GM19467 (cell line): Measurements from ENCODE around the gene RGS7.
"Not testable (repeated sequence)": the region's sequence is repeated elsewhere in the genome, so short reads cannot be mapped to it uniquely, and the experiment has no call there.

ENCODE experiments used
- ATAC-seq: cut with Tn5 transposase; IDR thresholded peaks from one replicate; pipeline ENCODE4 v1.9.1; 2021; ENCODE audit warnings: mild to moderate bottlenecking, moderate library complexity; ENCODE audit not compliant: unreplicated experiment

Gene RGS7

GRCh38 chr1:241215683-241216082 lies 141.3 kb downstream of the RGS7 start:
- ATAC-seq, result no peak

DNA sequence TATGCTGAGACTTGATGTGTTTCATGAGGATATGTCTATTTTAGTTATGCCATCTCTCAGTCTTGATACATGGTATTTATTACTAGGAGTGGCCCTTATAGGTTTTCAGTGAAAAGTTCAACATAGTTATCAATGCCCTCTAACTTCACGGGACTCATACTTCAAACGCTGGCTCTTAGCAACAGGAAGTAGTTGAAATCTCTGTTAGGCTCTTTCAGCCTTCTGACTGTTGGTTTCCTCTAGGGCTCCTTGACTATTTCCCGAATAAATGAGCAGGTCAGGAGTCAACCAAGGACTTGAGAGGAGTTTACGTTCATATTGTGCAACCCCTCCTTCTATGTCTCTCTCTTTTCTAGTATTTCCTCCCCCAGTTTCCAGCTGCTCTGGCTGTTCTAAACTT lies 141.8 kb downstream of the RGS7 start:
- ATAC-seq, result no peak

- no peak for ATAC-seq
Observed at GRCh38 chr1:241213139-241213538, 143.9 kb downstream of the RGS7 start.

DNA sequence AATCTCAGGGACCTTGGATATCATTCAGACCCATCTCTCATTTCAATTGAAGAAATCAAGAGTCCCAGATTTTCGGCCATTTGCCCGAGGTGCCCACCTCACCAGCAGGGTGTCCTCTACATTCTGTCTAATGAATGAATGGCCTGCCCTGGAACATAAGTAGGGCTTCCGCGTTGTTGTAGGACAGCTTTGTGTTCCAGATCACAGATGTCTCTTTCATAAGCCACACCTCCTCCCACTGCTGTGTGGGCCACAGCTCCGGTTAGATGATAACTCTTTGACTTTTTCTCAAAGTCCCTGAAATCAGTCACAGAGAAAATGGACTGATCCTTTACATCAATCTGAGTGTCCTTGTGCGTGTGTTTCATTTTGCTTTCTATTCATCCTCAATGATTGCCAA lies 144.4 kb downstream of the RGS7 start:
- ATAC-seq, result no peak

- ATAC-seq, result no peak
Observed at GRCh38 chr1:241208910-241209379, 148.1 kb downstream of the RGS7 start.

GRCh38 chr1:241203817-241204216 lies 153.2 kb downstream of the RGS7 start:
- ATAC-seq, result no peak

DNA sequence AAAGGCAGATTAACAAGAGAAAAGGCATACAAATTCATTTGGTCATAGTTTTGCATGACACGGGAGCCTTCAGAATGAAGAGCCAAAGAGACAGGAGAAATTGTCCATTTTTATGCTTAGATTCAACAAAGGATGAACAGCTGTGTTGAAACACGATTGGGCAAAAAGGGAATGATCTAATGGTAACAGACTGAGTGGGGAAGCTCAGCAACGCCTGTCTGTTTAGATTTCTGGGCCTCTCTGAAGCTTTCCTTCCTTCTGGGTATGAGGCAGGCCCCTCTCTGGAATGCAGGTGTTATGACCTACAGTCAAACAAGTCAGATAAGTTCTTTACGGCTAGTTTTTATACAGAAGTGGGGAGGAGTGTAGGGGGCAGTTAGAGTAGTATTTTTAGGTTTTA lies 154.6 kb downstream of the RGS7 start:
- no peak for ATAC-seq

GRCh38 chr1:241186716-241187115 lies 170.3 kb downstream of the RGS7 start:
- no peak for ATAC-seq

DNA sequence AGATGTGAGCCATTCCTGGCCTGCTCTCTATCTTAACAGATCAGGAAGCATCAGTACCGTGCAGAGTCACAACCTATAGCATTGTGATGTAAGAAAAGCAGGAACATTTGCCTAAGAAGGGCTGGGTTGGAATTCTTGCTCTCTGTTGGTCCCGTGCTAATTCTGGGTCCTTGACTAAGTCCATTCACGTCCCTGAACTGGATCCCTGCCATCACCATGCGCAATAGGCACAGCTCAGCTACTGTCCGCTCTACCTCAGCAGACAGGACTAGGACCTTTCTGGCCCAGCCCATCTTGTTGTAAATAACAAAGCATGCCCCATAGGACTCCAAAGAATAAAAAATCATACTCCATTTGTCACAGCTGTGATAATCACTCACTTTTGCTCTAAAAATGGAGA lies 175.0 kb downstream of the RGS7 start:
- ATAC-seq, result no peak

DNA sequence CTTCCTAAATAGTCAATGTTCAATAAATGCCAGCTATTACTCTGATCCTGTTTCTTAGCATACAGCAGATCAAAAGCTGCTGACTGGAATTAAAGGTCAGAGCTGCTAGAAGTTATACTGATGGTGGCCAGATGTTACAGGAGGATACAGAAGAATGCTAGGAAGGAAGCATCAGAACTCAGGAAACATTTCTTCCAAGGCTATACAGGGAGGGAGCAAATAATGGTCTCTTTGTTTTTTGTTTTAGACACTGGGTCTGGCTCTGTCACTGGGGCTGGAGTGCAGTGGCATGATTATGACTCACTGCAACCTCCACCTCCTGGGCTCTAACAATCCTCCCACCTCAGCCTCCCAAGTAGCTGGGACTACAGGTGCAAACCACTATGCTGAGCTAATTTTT lies 175.5 kb downstream of the RGS7 start:
- no peak for ATAC-seq

GRCh38 chr1:241180569-241180968 lies 176.4 kb downstream of the RGS7 start:
- no peak for ATAC-seq

DNA sequence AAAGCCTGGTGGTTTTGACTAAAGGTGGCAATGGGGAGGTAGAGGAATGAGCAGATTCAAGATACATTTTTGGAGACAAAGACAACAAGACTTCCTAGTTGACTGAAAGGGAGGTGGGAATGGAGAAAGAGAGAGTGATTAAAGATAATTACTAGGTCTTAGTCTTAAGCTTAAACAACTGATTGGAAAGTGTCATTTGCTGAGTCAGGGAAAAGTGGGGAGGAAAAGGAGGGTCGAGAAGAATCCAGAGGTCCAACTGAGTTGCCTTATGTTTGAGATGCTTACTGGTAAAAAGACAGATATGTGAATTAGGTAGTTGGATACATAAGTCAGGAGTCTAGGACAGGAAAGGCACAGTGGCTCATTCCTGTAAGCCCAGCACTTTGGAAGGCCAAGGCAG lies 179.3 kb downstream of the RGS7 start:
- no peak for ATAC-seq

- ATAC-seq, result no peak
Observed at GRCh38 chr1:241172486-241172885, 184.5 kb downstream of the RGS7 start.

DNA sequence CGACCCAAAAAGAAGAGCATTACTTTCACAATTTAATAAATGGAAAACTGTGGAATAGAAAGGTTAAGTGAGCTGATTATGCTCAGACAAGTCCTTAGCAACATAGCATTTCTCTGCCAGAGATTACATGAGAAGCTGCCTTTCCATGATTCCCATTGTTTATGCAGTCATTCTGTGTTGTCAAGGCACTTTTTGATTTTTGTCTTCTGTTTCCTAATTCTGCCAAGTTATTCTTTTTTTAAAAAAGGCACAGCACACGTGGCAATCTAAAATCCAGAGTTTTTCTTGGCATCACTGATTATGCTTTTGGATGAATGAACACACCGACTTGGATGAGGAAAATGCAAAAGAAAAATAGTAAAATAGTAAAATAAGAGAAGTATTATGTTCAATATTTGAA lies 185.0 kb downstream of the RGS7 start:
- ATAC-seq, result no peak

DNA sequence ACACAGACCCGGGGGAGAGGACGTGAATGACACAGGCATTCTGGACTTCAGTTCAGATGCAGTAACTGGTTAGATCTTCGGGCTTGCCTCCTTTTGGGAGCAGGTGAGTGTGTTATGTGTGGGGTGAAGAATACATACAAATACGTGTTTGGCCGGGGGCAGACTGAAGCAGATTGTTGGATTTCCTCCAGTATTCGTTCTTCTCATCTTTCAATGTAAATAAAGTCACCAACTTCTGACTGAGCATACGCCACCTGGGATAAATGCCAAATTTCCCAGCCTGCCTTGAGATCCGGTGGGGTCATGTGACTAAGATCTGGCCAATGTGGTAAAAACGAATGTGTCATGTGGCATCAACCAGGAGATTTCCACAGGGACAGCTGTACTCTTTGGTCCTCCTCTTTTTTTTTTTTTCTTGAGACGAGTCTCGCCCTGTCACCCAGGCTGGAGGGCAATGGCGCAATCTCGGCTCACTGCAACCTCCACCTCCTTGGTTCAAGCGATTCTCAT lies 189.8 kb downstream of the RGS7 start:
- no peak for ATAC-seq

DNA sequence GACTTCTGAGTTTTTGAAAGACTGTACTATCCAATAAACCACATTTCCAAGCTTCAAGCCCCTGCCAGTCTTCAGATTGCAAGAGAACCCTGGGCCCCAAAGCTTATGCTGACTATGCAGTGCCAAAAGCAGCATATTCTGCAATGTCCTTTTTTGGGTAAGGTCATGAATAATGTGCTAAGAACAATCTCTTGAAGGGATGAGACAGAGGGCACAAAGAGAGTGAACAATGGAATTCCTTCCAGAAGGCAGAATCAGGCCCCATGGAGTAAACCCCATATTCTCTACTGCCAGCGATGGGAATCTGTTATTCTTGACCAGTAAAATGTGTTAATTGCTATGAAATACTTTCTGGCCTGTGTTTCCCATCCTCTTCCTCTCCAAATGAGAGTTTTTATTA lies 190.4 kb downstream of the RGS7 start:
- no peak for ATAC-seq

DNA sequence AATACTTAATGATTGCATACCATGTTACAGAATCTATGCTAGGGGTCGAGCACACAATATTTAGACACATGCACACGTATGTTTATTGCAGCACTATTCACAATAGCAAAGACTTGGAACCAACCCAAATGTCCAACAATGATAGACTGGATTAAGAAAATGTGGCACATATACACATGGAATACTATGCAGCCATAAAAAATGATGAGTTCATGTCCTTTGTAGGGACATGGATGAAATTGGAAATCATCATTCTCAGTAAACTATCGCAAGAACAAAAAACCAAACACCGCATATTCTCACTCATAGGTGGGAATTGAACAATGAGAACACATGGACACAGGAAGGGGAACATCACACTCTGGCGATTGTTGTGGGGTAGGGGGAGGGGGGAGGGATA lies 191.7 kb downstream of the RGS7 start:
- not testable (repeated sequence) for ATAC-seq

GRCh38 chr1:241163363-241163762 lies 193.6 kb downstream of the RGS7 start:
- ATAC-seq, result no peak

DNA sequence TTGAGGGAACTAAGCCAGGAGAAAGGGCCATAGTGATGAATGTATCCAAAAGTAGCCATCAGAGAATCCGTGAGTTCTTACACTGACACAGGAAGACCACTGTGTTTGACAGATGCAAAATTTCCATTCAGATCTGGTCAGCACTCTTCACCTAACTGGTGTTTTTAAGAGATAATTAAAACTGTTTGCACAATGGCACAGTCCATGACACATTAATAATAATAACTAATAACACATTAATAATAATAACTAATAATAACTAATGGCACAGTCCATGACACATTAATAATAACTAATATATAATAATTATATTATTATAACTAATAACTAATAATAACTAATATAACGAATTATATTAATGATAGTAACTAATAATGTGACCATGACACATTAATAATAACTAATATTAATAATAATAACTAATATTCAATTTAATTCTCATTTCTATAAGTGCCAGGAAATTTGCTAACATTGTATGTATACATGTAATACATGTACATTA lies 195.8 kb downstream of the RGS7 start:
- no peak for ATAC-seq

DNA sequence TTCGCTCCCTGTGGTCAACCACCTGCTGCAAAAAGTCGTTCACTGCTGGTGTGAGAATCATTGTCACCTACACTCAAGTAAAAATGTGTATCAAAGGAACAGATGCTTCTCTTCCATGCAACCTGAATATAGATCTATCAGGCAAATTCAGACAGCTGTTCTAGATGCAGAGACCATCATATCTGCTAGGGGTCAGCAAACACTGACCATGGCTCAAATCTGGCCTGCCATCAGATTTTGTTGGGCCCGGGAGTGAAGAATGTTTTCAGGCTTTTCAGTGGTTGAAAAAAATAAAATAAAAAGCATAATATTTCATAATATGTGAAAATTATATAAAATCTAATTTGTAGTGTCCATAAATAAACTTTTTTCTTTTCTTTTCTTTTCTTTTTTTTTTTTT lies 199.6 kb downstream of the RGS7 start:
- no peak for ATAC-seq

- no peak for ATAC-seq
Observed at GRCh38 chr1:241156231-241156965, 200.6 kb downstream of the RGS7 start.

DNA sequence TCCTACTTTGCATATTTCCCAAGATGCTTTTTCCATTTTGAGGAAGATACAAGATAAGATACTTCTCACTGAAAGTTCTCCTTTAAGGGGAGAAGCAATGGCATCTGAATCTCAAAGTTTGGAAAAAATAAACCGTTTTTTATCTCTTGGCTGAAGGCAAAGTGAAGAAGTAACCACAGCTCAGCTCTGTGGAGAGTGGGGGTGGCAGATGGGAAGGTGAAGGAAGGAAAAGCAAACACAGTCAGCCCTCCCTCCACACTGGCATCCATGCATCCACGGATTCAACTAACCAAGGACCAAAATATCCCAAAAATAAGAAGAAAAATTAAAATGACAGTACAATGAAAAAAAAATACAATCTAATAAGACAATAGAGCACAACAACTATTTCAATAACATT lies 211.1 kb downstream of the RGS7 start:
- no peak for ATAC-seq
